Suprapubic skin (tissue), 4 donors: ENCODE results near the gene GSG1L. TPM values are rescaled to one million over a fixed set of nuclear protein-coding genes. Genes with fewer than 3 reads are reported as not detected.

Experiments
- DNase-seq, 2 donors: peaks; one replicate each; pipeline ENCODE4 v3.0.0-alpha.2; 2019; ENCODE audit warnings: low spot score in 2 of 2
- H3K27ac ChIP-seq: fragments of 200-600 bp; sonication (generic); one replicate; pipeline ENCODE4 v1.5.1; 2019
- H3K27me3 ChIP-seq: fragments of 200-600 bp; sonication (generic); one replicate; pipeline ENCODE4 v1.5.1; 2019
- H3K36me3 ChIP-seq: fragments of 200-600 bp; sonication (generic); one replicate; pipeline ENCODE4 v1.5.1; 2019
- H3K4me1 ChIP-seq: fragments of 200-600 bp; sonication (generic); one replicate; pipeline ENCODE4 v1.5.1; 2019
- H3K4me3 ChIP-seq: fragments of 200-600 bp; sonication (generic); one replicate; pipeline ENCODE4 v1.5.1; 2019; ENCODE audit warnings: mild to moderate bottlenecking
- H3K9me3 ChIP-seq: fragments of 200-600 bp; sonication (generic); one replicate; pipeline ENCODE4 v1.5.1; 2019
- EP300 ChIP-seq: sonication (generic); formaldehyde crosslinking; IDR thresholded peaks from one replicate; pipeline ENCODE4 v1.6.1; 2017; ENCODE audit warnings: antibody characterized with exemption
- POLR2A ChIP-seq, 2 donors: fragments of 450-650 bp; IDR thresholded peaks; one replicate each; pipeline ENCODE4 v1.6.1; 2017; ENCODE audit warnings: antibody characterized with exemption in 2 of 2, mild to moderate bottlenecking in 2 of 2, moderate library complexity in 2 of 2
- POLR2AphosphoS5 ChIP-seq, 3 donors: sonication (generic); formaldehyde crosslinking; IDR thresholded peaks; one replicate each; pipeline ENCODE4 v1.6.1; 2017; ENCODE audit warnings: antibody characterized with exemption in 3 of 3
- WGBS: methylation state at CpG from one replicate; pipeline ENCODE4 v1.1.5; 2018; 5-methylcytosine and 5-hydroxymethylcytosine counted together
- total RNA-seq, 4 donors: library from RNA; depleted of rRNA; stranded (reverse); fragments of >200 nt; gene quantifications; one replicate each; pipeline ENCODE4 v1.1.0, GENCODE V29; 2016
- TF ChIP-seq, protein P1 (sequence below), 2 donors: fragments of 200-600 bp in 1 of 2; fragments of 450-650 bp in 1 of 2; sonication (generic) in 1 of 2; IDR thresholded peaks; one replicate each; pipeline ENCODE4 v1.5.1; 2016 to 2019; ENCODE audit warnings: antibody characterized with exemption in 2 of 2, mild to moderate bottlenecking in 1 of 2, moderate library complexity in 1 of 2

GSG1L gene
- total RNA-seq, 4 donors from 2014 or later, result 0.64 to 1.7 TPM; not detected in 2

DNA sequence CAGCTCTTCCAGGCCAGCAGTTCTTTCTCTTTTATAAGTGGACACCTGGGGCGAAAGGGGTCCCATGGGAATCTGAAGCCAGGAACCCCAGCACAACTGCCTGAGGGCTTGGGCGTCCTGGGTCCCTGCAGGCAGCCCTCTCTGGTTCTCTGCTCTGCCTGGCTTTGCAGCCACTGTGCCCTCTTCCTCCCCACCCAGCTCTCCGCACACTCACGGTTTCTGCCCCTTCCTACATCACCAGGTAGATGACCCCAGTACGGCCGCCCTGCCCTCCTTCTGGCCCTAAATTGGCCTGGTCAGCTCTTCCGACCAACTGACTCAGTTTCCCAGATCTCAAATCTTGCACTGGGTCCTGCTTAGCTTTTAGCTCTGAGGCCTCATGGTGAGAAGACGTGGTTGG, 288.3 kb downstream of the GSG1L start:
- Histone ChIP-seq H3K36me3 (peaks cover 43% of the 10 kb centered on the region), H3K4me1 (peaks cover 8% of the 10 kb centered on the region)

GRCh38 chr16:27774779-27775178, 288.7 kb downstream of the GSG1L start:
- WGBS, result 89% methylated on average over 22 of the region's 22 CpGs
- TF ChIP-seq POLR2AphosphoS5 (IDR thresholded peaks at IDR 0.05) (no peak), POLR2A (IDR thresholded peaks at IDR 0.05) (no peak), EP300 (no peak)
- TF ChIP-seq, protein P1, sequence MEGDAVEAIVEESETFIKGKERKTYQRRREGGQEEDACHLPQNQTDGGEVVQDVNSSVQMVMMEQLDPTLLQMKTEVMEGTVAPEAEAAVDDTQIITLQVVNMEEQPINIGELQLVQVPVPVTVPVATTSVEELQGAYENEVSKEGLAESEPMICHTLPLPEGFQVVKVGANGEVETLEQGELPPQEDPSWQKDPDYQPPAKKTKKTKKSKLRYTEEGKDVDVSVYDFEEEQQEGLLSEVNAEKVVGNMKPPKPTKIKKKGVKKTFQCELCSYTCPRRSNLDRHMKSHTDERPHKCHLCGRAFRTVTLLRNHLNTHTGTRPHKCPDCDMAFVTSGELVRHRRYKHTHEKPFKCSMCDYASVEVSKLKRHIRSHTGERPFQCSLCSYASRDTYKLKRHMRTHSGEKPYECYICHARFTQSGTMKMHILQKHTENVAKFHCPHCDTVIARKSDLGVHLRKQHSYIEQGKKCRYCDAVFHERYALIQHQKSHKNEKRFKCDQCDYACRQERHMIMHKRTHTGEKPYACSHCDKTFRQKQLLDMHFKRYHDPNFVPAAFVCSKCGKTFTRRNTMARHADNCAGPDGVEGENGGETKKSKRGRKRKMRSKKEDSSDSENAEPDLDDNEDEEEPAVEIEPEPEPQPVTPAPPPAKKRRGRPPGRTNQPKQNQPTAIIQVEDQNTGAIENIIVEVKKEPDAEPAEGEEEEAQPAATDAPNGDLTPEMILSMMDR (IDR thresholded peaks at IDR 0.05), result no peak
- H3K36me3 ChIP-seq, result peaks cover 47% of the 10 kb centered on the region
- H3K9me3 ChIP-seq, result no peaks in the 10 kb centered on the region
- H3K4me3 ChIP-seq, result no peak overlapping the region
- H3K4me1 ChIP-seq, result peaks cover 5% of the 10 kb centered on the region
- H3K27me3 ChIP-seq, result no peaks in the 10 kb centered on the region
- DNase-seq, result no peak
- H3K27ac ChIP-seq, result no peak overlapping the region

More for the DNA sequence above, 288.3 kb downstream of the GSG1L start:
- TF ChIP-seq POLR2A (IDR thresholded peaks at IDR 0.05), result no peak
- TF ChIP-seq, protein P1 (IDR thresholded peaks at IDR 0.05), result no peak
- TF ChIP-seq EP300, result no peak
- no peak for TF ChIP-seq POLR2AphosphoS5 (IDR thresholded peaks at IDR 0.05)
- 97% methylated on average over 8 of the region's 8 CpGs for WGBS
- Histone ChIP-seq H3K27ac (no peak overlapping the region), H3K27me3 (no peaks in the 10 kb centered on the region), H3K9me3 (no peaks in the 10 kb centered on the region), H3K4me3 (no peak overlapping the region)
- no peak for DNase-seq

GRCh38 chr16:27773344-27773743, 290.2 kb downstream of the GSG1L start:
- TF ChIP-seq POLR2AphosphoS5 (IDR thresholded peaks at IDR 0.05) (no peak), EP300 (no peak), POLR2A (IDR thresholded peaks at IDR 0.05) (no peak)
- TF ChIP-seq, protein P1 (IDR thresholded peaks at IDR 0.05), result no peak
- DNase-seq, result no peak
- Histone ChIP-seq H3K27ac (no peak overlapping the region), H3K9me3 (no peaks in the 10 kb centered on the region), H3K36me3 (peaks cover 57% of the 10 kb centered on the region), H3K4me3 (no peak overlapping the region), H3K27me3 (no peaks in the 10 kb centered on the region), H3K4me1 (no peaks in the 10 kb centered on the region)
- 99% methylated on average over 4 of the region's 4 CpGs for WGBS

GRCh38 chr16:27772093-27772825, 291.3 kb downstream of the GSG1L start:
- H3K9me3 ChIP-seq, result no peaks in the 10 kb centered on the region
- DNase-seq, result no peak
- WGBS, result 97% methylated on average over 5 of the region's 8 CpGs
- H3K4me1 ChIP-seq, result no peaks in the 10 kb centered on the region
- no peak overlapping the region for H3K4me3 ChIP-seq
- no peaks in the 10 kb centered on the region for H3K27me3 ChIP-seq
- no peak overlapping the region for H3K27ac ChIP-seq
- H3K36me3 ChIP-seq, result peaks cover 48% of the 10 kb centered on the region
- TF ChIP-seq EP300, result no peak
- TF ChIP-seq, protein P1 (IDR thresholded peaks at IDR 0.05), result no peak
- no peak for TF ChIP-seq POLR2A (IDR thresholded peaks at IDR 0.05)
- TF ChIP-seq POLR2AphosphoS5 (IDR thresholded peaks at IDR 0.05), result no peak

- TF ChIP-seq, protein P1 (IDR thresholded peaks at IDR 0.05), result no peak
- no peak for TF ChIP-seq POLR2AphosphoS5 (IDR thresholded peaks at IDR 0.05)
- no peak for TF ChIP-seq EP300
- no peak for TF ChIP-seq POLR2A (IDR thresholded peaks at IDR 0.05)
- no peak overlapping the region for H3K27ac ChIP-seq
- 84% methylated on average over 12 of the region's 16 CpGs for WGBS
- DNase-seq, result no peak
- H3K9me3 ChIP-seq, result no peaks in the 10 kb centered on the region
- H3K36me3 ChIP-seq, result peaks cover 55% of the 10 kb centered on the region
- no peak overlapping the region for H3K4me3 ChIP-seq
- no peaks in the 10 kb centered on the region for H3K4me1 ChIP-seq
- H3K27me3 ChIP-seq, result no peaks in the 10 kb centered on the region
Measured at GRCh38 chr16:27771201-27771910, 292.2 kb downstream of the GSG1L start.
